Heart right ventricle (tissue), 16 donors: Measurements from ENCODE around the gene OPRPN. TPM values are rescaled to one million over a fixed set of nuclear protein-coding genes. Genes with fewer than 3 reads are reported as not detected.

Experiments
- ATAC-seq, 8 donors: fragments of 200-7000 bp; cut with Tn5 transposase; one replicate each; pipeline ENCODE4 v1.9.1; 2020; ENCODE audit warnings: mild to moderate bottlenecking in 8 of 8, moderate library complexity in 8 of 8, moderate number of reproducible peaks in 1 of 8
- DNase-seq, 2 donors: peaks; one replicate each; pipeline ENCODE4 v3.0.0-alpha.2; 2020
- H3K27ac ChIP-seq, 10 donors: fragments of 200-600 bp; sonication (generic) in 2 of 10; one replicate each; pipeline versions ENCODE4 v1.5.0 to v1.8.0; 2020 to 2022; ENCODE audit warnings: mild to moderate bottlenecking in 3 of 10
- H3K27me3 ChIP-seq, 7 donors: fragments of 200-600 bp; one replicate each; pipeline ENCODE4 v1.8.0; 2021 to 2022; ENCODE audit warnings: mild to moderate bottlenecking in 2 of 7
- H3K36me3 ChIP-seq, 9 donors: fragments of 200-600 bp; sonication (generic) in 1 of 9; one replicate each; pipeline versions ENCODE4 v1.5.0 to v1.8.0; 2020 to 2022; ENCODE audit warnings: mild to moderate bottlenecking in 2 of 9
- H3K4me1 ChIP-seq, 9 donors: fragments of 200-600 bp; sonication (generic) in 1 of 9; one replicate each; pipeline versions ENCODE4 v1.5.0 to v1.8.0; 2020 to 2022; ENCODE audit warnings: mild to moderate bottlenecking in 4 of 9
- H3K4me3 ChIP-seq, 10 donors: fragments of 200-600 bp; sonication (generic) in 2 of 10; one replicate each; pipeline versions ENCODE4 v1.5.0 to v1.8.0; 2020 to 2022; ENCODE audit warnings: mild to moderate bottlenecking in 7 of 10, moderate library complexity in 2 of 10
- H3K9me3 ChIP-seq, 11 donors: fragments of 200-600 bp in 10 of 11; sonication (generic) in 2 of 11; one replicate each; pipeline versions ENCODE4 v1.5.0 to v1.8.0; 2013 to 2022; ENCODE audit warnings: mild to moderate bottlenecking in 2 of 11, control low read depth in 1 of 11, moderate library complexity in 1 of 11
- CTCF ChIP-seq, 9 donors: fragments of 200-600 bp; sonication (generic) in 2 of 9; IDR thresholded peaks; one replicate each; pipeline versions ENCODE4 v1.5.0 to v1.8.0; 2021 to 2022; ENCODE audit warnings: antibody characterized with exemption in 9 of 9, mild to moderate bottlenecking in 5 of 9, moderate library complexity in 1 of 9
- WGBS, 2 donors: extraction: QIAGEN DNeasy Blood & Tissue Kit; methylation state at CpG; one replicate each; pipeline ENCODE4 v1.1.7; 2013; ENCODE audit warnings: inconsistent platforms in 1 of 2; 5-methylcytosine and 5-hydroxymethylcytosine counted together
- intact Hi-C, 10 donors: fragments of 100-400 bp; cut with DNase I; formaldehyde crosslinking; loops; one replicate each; pipeline versions ENCODE4 v1.11.1 to v1.14.2; 2022
- long read RNA-seq, 3 donors: library from polyadenylated mRNA; unstranded; transcript quantifications; one replicate each; pipeline ENCODE4 v2.0.0, GENCODE V29; 2020 to 2021
- polyA plus RNA-seq, 2 donors: library from polyadenylated mRNA; stranded (reverse); fragments of 200-250 nt; gene quantifications; one replicate each; pipeline ENCODE4 v1.2.3, GENCODE V29; 2013
- total RNA-seq, 10 donors: library from RNA; stranded (reverse); fragmentation: NEBNext Ultra II Directional in 3 of 10; extraction: Animal tissue kit (Norgen Biotek cat#: 25700) in 3 of 10; gene quantifications; one replicate each; pipeline versions ENCODE4 v1.2.1 to v1.2.4, GENCODE V29; 2021 to 2023
- donor health status: Arrhythmogenic right ventricular cardiomyopathy.
- donor health status: ischemic (EF 13 %, LVEDD 7.1; RV severe dilation, severe dysfunction).
- donor health status: healthy with polysubstance abuse.
- donor health status: DM: no; HTN: yes; CAD: no.
- donor health status: DM: no; HTN: no; CAD: no.
- donor health status: ischemic (EF 25% LVEDD 6.9; RV normal size, moderate dysfunction).
- donor health status: ischemic (EF 25% LVEDD 5.7; RV mildly dilated, moderate dysfunction).
- donor health status: healthy.
- donor health status: DM: yes; HTN: yes; CAD: no.
- donor health status: Ischemic cardiomyopathy.
- donor health status: ischemic (EF 35%, LVEDD 5.7; RV mildly dilated, moderate dysfunction).
- donor health status: nonischemic (EF 11% LVEDD 7.7; RV severe dilation, severe dysfunction).
- donor health status: DM: yes; HTN: yes; CAD: no.
- donor health status: PGD.
- donor health status: ischemic (EF 29% LVEDD 5.4; RV normal size, mild dysfunction).
- donor health status: nonischemic (EF 23%, LVEDD 6.1; RV moderate dilation, normal function).

The OPRPN gene
- not detected for total RNA-seq
- polyA plus RNA-seq: not detected
- long read RNA-seq, donor 1: 0 reads
- long read RNA-seq, donor 2: 0 reads
- long read RNA-seq, donor 3: 0 reads

GRCh38 chr4:70397580-70397979 is at the start of gene OPRPN:
TSS of gene OPRPN (plus strand) at chr4:70397940. CDS start at chr4:70399286, 1,346 bp downstream.
- TF ChIP-seq CTCF (IDR thresholded peaks at IDR 0.05): no peak
- DNase-seq (no peak), ATAC-seq (no peak)
- no peak within 1 kb of the TSS for H3K27ac ChIP-seq
- H3K27me3 ChIP-seq: no peaks in the 10 kb centered on the region
- intact Hi-C loops: no loop called here
- H3K4me1 ChIP-seq: no peaks in the 10 kb centered on the region
- H3K4me3 ChIP-seq: no peak within 1 kb of the TSS
- peaks cover 0 to 3% (median 0%) of the 10 kb centered on the region in 11 donors for H3K9me3 ChIP-seq
- no peaks in the 10 kb centered on the region for H3K36me3 ChIP-seq

GRCh38 chr4:70356185-70356584 is 41.6 kb upstream of the OPRPN start:
- H3K27ac ChIP-seq: no peak overlapping the region
- intact Hi-C loops: no loop called here
- DNase-seq: no peak
- H3K36me3 ChIP-seq: no peaks in the 10 kb centered on the region
- H3K4me1 ChIP-seq: no peaks in the 10 kb centered on the region
- no peaks in the 10 kb centered on the region for H3K27me3 ChIP-seq
- H3K4me3 ChIP-seq: no peak overlapping the region
- peaks cover 0 to 5% (median 0%) of the 10 kb centered on the region in 11 donors for H3K9me3 ChIP-seq
- no peak for ATAC-seq
- 53 to 59% methylated on average over 1 of the region's 1 CpG for WGBS, 2 donors
- no peak for TF ChIP-seq CTCF (IDR thresholded peaks at IDR 0.05)

GRCh38 chr4:70359115-70359661 is 38.6 kb upstream of the OPRPN start:
- H3K4me1 ChIP-seq: no peaks in the 10 kb centered on the region
- H3K27ac ChIP-seq: no peak overlapping the region
- ATAC-seq (no peak), DNase-seq (no peak)
- H3K27me3 ChIP-seq: no peaks in the 10 kb centered on the region
- TF ChIP-seq CTCF (IDR thresholded peaks at IDR 0.05): no peak
- H3K4me3 ChIP-seq: no peak overlapping the region
- 40 to 49% methylated on average over 3 of the region's 3 CpGs for WGBS, 2 donors
- peaks cover 0 to 5% (median 0%) of the 10 kb centered on the region in 11 donors for H3K9me3 ChIP-seq
- no peaks in the 10 kb centered on the region for H3K36me3 ChIP-seq
- intact Hi-C loops: no loop called here

GRCh38 chr4:70360460-70360859 is 37.3 kb upstream of the OPRPN start, which contains the start of gene SMR3A:
TSS of gene SMR3A (plus strand) at chr4:70360760. CDS start at chr4:70362116, 1,356 bp downstream.
- TF ChIP-seq CTCF (IDR thresholded peaks at IDR 0.05): no peak
- Histone ChIP-seq H3K27me3 (no peaks in the 10 kb centered on the region), H3K4me1 (no peaks in the 10 kb centered on the region), H3K27ac (no peak within 1 kb of the TSS), H3K36me3 (no peaks in the 10 kb centered on the region), H3K4me3 (no peak within 1 kb of the TSS), H3K9me3 (peaks cover 0 to under 1% (median 0%) of the 10 kb centered on the region in 11 donors)
- ATAC-seq: no peak
- intact Hi-C loops: no loop called here
- WGBS, 2 donors: 60 to 77% methylated on average over 3 of the region's 3 CpGs
- DNase-seq: no peak
